ENCODE data around the gene LPCAT4. TPM values are rescaled to one million over a fixed set of nuclear protein-coding genes. Genes with fewer than 3 reads are reported as not detected.
A peak's percentile ranks its signal among the peaks of the same experiment; 100 is the strongest.
"Not testable (repeated sequence)": the region's sequence is repeated elsewhere in the genome, so short reads cannot be mapped to it uniquely, and the experiment has no call there.

LPCAT4 gene
- total RNA-seq, 2 donors from 2014 or later: 13.5 to 16.5 TPM

GRCh38 chr15:34342737-34343575 is 24.0 kb downstream of the LPCAT4 start, which contains the start of the genes NOP10 and NUTM1:
NOP10 (minus strand) TSS chr15:34343136; CDS start chr15:34343073, 63 bp downstream.
NUTM1 (plus strand) TSS chr15:34343315; CDS start chr15:34343697, 382 bp downstream.
- Histone ChIP-seq H3K27me3 (no peaks in the 10 kb centered on the region), H3K27ac (peak within 1 kb of the TSS; percentile 79 to 96 (median 91)), H3K36me3 (replicated peaks in 1 of 2; ENCODE audit: insufficient read depth in 1 of 2, low read depth in 2 of 2) (no peaks in the 10 kb centered on the region), H3K4me3 (peak within 1 kb of the TSS; percentile 55 to 87), H3K4me1 (peaks cover 20% of the 10 kb centered on the region), H3K9me3 (no peaks in the 10 kb centered on the region)
- ATAC-seq (peak; percentile 98), DNase-seq (peak; percentile 87 to 92 (median 90))
- intact Hi-C loops (cut with DNase I): no loop called here
- peak; percentile 17 to 87 (median 86) for TF ChIP-seq POLR2A (IDR thresholded peaks at IDR 0.05)
- TF ChIP-seq, protein P1, sequence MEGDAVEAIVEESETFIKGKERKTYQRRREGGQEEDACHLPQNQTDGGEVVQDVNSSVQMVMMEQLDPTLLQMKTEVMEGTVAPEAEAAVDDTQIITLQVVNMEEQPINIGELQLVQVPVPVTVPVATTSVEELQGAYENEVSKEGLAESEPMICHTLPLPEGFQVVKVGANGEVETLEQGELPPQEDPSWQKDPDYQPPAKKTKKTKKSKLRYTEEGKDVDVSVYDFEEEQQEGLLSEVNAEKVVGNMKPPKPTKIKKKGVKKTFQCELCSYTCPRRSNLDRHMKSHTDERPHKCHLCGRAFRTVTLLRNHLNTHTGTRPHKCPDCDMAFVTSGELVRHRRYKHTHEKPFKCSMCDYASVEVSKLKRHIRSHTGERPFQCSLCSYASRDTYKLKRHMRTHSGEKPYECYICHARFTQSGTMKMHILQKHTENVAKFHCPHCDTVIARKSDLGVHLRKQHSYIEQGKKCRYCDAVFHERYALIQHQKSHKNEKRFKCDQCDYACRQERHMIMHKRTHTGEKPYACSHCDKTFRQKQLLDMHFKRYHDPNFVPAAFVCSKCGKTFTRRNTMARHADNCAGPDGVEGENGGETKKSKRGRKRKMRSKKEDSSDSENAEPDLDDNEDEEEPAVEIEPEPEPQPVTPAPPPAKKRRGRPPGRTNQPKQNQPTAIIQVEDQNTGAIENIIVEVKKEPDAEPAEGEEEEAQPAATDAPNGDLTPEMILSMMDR (IDR thresholded peaks at IDR 0.05): peak; percentile 82 to 99 (median 97)
- WGBS, 2 donors: 1% methylated on average over 37 to 38 of the region's 38 CpGs

DNA sequence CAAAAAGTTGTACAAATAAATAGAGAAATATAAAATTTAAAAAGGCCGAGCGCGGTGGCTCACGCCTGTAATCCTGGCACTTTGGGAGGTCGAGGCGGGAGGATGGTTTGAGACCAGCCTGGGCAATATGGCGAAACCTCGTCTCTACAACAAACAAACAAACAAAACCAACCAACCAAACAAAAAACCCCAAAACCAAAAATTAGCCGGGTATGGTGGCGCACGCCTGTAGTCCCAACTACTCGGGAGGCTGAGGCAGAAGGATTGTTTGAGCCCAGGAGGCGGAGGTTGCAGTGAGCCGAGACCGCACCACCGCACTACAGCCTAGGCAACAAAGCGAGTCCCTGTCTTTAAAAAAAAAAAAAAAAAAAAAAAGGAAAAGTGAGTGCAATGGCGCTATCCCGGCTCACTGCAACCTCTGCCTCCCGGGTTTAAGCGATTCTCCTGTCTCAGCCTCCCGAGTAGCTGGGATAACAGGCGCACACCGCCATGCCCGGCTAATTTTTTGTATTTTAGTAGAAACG is 24.7 kb downstream of the LPCAT4 start:
- intact Hi-C loops (cut with DNase I); ATAC-seq; DNase-seq; H3K9me3 ChIP-seq; H3K27me3 ChIP-seq; H3K36me3 ChIP-seq (replicated peaks in 1 of 2; ENCODE audit: insufficient read depth in 1 of 2, low read depth in 2 of 2): not testable (repeated sequence)
- H3K4me1 ChIP-seq: peaks cover 20% of the 10 kb centered on the region
- peak overlapping the region; percentile 55 to 87 for H3K4me3 ChIP-seq
- H3K27ac ChIP-seq: peak overlapping the region; percentile 79 to 96 (median 91)
- 38% methylated on average over 26 of the region's 26 CpGs for WGBS, 2 donors

GRCh38 chr15:34341381-34342212 is 25.4 kb downstream of the LPCAT4 start:
- 90 to 94% methylated on average over 15 of the region's 15 CpGs for WGBS, 2 donors
- H3K4me3 ChIP-seq: no peak overlapping the region
- intact Hi-C loops (cut with DNase I): no loop called here
- no peaks in the 10 kb centered on the region for H3K27me3 ChIP-seq
- TF ChIP-seq, protein P1 (IDR thresholded peaks at IDR 0.05): no peak
- TF ChIP-seq POLR2A (IDR thresholded peaks at IDR 0.05): no peak
- no peaks in the 10 kb centered on the region for H3K36me3 ChIP-seq (replicated peaks in 1 of 2; ENCODE audit: insufficient read depth in 1 of 2, low read depth in 2 of 2)
- DNase-seq (no peak), ATAC-seq (no peak)
- H3K27ac ChIP-seq: no peak overlapping the region
- H3K9me3 ChIP-seq: no peaks in the 10 kb centered on the region
- peaks cover 27% of the 10 kb centered on the region for H3K4me1 ChIP-seq

DNA sequence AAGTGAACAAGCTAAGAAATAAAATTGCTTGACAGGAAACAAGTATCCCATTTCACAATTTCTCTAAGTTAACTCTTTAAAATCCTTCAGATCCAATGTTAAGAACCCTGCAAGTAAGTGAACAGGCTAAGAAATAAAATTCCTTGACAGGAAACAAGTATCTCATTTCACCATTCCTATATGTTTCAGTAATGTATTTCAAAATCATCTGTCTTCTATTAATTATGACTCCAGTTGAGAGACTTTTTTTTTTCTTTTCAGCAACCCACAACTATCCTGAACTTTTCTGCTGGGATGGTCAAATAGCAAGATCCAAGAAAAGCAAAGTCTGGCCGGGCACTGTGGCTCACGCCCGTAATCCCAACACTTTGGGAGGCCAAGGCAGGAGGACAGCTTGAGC is 27.1 kb downstream of the LPCAT4 start:
- no peaks in the 10 kb centered on the region for H3K27me3 ChIP-seq
- ATAC-seq: no peak
- no peaks in the 10 kb centered on the region for H3K9me3 ChIP-seq
- H3K4me3 ChIP-seq: no peak overlapping the region
- no peak for DNase-seq
- H3K36me3 ChIP-seq (replicated peaks in 1 of 2; ENCODE audit: insufficient read depth in 1 of 2, low read depth in 2 of 2): no peaks in the 10 kb centered on the region
- no peak overlapping the region for H3K27ac ChIP-seq
- TF ChIP-seq, protein P1 (IDR thresholded peaks at IDR 0.05): no peak
- no peak for TF ChIP-seq POLR2A (IDR thresholded peaks at IDR 0.05)
- WGBS, 2 donors: 90 to 96% methylated on average over 3 of the region's 3 CpGs
- intact Hi-C loops (cut with DNase I): loop anchor here (10.0 kb wide), 1 partner anchor 115 kb away; the partner anchor contains the start of gene EMC4
- peaks cover 28% of the 10 kb centered on the region for H3K4me1 ChIP-seq
